Stimulated activated CD4-positive, alpha-beta T cell treated with anti-CD3 and anti-CD28 coated beads, TNF-alpha, amount 100 ng/mL, for 1 hour (primary cell): ENCODE measurements around the gene SNIP1.
"Not testable (repeated sequence)": the region's sequence is repeated elsewhere in the genome, so short reads cannot be mapped to it uniquely, and the experiment has no call there.

Experiments
- DNase-seq, 3 donors: peaks; one replicate each; pipeline ENCODE4 v3.0.0-alpha.2; 2020; ENCODE audit warnings: low read depth in 3 of 3, low spot score in 1 of 3

The SNIP1 gene, protein sequence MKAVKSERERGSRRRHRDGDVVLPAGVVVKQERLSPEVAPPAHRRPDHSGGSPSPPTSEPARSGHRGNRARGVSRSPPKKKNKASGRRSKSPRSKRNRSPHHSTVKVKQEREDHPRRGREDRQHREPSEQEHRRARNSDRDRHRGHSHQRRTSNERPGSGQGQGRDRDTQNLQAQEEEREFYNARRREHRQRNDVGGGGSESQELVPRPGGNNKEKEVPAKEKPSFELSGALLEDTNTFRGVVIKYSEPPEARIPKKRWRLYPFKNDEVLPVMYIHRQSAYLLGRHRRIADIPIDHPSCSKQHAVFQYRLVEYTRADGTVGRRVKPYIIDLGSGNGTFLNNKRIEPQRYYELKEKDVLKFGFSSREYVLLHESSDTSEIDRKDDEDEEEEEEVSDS

DNA sequence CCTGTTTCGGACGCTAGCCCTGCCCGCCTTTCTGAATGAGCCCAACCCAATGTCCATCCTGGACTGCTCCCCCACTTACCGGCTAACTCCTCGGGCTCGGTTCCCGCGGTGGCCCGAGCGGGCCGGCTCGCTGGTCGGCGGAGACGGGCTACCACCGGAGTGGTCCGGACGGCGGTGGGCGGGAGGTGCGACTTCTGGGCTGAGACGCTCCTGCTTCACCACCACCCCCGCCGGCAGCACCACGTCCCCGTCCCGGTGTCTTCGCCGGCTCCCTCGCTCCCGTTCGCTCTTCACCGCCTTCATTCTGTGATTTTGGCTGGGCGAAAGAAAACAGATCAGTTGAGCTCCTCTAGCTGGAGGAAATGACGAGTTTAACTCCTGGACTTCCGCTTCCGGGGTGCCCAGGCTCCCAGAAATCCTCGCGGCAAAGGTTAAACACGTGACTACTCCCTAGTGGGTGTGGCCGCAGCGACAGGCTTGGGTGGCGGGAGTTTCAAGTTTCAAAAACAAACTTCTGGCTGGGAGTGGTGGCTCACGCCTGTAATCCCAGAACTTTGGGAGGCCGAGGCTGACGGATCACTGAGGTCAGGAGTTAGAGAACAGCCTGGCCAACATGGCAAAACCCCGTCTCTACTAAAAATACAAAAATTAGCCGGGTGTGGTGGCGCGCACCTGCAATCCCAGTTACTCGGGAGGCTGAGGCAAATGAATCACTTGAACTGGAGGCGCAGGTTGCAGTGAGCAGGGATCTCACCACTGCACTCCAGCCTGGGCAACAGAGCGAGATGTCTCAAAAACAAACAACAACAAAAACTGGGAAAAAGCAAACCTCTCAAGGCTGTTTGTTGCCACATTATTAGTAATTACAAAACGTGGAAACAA, at the start of gene SNIP1:
Gene SNIP1, minus strand, starts transcription at position 367 of the 882 bp plus-strand sequence. Its CDS starts 64 bp downstream, at position 303.
- DNase-seq = peak; percentile 70 to 76 (median 71)

GRCh38 chr1:37602750-37603694, 48.9 kb upstream of the SNIP1 start:
- no peak for DNase-seq

- DNase-seq = no peak
These were observed 47.3 kb upstream of the SNIP1 start for GRCh38 chr1:37601441-37601840.

DNA sequence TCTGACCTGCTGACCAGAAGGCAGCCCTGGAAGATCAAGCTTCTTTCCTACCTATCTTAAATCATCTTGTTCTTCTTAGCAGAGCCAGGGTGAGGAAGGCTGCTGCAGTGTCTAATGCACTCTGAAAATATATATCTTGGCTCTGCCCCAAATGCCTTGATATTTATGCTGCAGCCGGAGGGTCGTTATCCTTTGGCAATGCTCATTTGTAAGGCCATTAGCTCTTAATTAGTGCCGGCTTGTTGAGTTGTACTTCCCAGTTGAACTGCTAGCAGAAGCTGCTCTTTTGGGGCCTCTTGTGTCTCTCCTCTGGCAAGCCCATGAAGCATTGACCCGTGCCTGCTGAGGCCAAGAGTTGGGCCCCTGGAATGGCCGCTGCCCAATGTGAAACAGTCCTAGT, 45.8 kb upstream of the SNIP1 start:
- DNase-seq = no peak

DNA sequence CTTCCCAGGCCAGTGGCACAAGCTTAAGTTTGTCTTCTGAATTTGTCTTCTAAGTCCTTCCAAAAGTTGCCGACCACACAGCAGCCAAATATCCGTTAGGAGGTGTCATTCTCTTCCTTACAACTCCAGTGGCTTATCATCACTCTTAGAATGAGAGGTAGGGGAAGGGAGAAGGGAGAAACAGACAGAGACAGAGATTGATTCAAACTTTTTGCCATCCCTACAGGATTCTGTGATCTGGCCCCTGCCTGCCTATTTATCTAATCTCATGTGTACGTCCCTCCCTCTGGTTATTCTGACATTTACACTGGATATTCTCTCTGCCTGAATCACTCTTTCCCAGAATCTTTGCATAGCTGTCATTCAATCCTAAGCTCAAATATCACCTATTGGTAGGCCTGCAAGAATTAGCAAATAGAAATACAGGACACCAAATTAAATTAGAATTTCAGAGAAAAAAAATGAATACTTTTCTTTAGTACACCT, 42.1 kb upstream of the SNIP1 start:
- DNase-seq = no peak

GRCh38 chr1:37595440-37596181, 41.5 kb upstream of the SNIP1 start, which contains the start of gene GNL2:
Gene GNL2, minus strand, starts transcription at chr1:37595937. Its CDS starts 115 bp downstream, at chr1:37595822.
- peak; percentile 87 to 93 (median 88) for DNase-seq

- DNase-seq = no peak
These were observed 39.6 kb upstream of the SNIP1 start for GRCh38 chr1:37593726-37594125.

DNA sequence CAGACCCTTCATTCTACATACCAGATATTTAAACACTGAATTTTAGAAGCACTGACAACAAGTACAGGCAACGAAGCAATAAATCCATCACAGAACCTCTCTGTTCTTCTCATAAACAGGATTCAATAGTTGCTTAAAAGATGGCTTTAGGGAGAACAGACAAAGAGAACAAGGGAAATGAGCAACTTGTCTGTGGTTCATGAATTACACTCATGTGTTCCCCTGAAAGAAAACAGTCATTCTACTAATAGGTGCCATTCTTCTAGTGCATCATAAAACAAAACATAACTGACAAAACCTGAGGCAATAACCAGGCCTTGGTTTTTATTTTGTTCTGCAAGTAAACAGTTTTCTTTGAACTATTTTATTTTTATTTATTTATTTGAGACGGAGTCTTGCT, 34.8 kb upstream of the SNIP1 start:
- no peak for DNase-seq

DNA sequence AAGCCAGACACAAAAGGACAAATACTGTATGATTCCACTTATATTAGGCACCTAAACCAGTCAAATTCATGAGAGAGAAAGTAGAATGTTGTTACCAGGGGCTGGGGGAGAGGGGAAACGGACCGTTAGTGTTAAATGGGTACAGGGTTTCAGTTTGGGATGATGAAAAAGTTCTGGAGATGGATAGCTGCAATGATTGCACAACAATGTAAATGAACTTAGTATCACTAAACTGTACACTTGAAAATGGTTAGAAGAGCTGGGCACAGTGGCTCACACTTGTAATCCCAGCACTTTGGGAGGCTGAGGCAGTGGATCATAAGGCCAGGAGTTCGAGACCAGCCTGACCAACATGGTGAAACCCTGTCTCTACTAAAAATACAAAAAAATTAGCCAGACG, 30.5 kb upstream of the SNIP1 start:
- DNase-seq = not testable (repeated sequence)

GRCh38 chr1:37575692-37576091, 21.6 kb upstream of the SNIP1 start:
- DNase-seq = no peak

DNA sequence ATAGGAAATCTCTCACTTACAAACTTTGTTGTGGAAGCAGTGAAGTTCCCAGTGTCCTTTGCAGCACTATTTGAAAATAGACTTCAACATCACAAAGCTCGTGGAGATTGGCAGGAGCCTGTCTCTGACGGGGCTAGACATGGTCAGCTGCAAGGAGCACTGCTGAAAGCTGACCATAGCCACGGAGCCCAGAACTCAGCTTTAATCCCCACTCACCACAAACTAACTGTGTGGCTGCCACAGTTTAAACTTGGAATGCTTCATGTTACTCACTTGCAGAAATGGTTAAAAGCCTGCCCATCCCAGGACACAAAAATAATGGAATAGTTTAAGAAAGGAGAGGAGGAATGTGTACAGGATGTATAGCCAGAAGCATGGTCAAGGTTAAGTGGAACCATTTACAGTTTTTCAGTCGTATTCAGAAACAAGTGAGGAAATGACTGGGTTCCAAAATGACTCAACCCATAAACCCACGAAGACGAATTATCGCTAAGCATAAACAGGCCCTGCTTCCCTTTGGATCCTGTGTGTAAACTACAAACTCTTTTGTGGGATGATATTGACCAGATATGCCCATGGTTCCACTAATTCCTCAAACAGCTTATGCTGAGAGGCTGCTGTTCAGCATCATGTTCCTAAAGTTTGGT, 20.9 kb upstream of the SNIP1 start:
- DNase-seq = no peak

DNA sequence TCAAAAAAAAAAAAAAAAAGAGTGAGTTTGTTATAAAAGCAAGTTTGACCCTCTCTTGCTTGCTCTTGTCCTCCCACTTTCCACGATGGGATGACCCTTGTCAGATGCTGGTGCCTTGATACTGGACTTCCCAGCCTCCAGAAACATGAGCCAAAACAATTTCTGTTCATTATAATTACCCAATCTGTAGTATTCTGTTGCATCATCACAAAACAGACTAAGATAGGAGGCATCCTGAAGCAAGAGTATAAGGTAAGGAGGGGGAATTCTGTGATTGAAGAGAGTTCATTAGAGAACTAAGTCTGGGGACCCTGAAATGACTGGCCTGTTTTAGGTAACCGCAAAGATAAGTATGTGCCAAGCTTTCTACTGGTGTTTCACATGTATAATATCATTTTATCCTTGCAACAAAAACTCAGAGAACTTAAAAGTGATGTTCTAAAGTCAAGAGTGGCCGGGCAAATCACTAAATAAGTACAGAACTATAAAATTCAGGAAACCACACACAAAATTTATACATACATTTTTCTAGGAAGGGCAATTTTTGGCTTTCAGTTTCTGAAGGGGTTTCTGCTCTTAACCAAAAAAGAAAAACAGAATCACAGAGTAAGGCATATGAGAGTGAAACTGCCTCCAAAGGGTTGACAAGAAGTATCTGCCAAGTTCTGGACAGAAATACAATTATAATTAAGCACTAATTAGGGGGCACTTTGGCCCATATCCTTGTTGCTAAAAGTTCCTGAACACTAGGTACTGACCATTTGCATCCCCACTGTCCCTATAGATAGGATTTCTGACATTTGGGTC, 16.6 kb upstream of the SNIP1 start:
- DNase-seq = no peak

DNA sequence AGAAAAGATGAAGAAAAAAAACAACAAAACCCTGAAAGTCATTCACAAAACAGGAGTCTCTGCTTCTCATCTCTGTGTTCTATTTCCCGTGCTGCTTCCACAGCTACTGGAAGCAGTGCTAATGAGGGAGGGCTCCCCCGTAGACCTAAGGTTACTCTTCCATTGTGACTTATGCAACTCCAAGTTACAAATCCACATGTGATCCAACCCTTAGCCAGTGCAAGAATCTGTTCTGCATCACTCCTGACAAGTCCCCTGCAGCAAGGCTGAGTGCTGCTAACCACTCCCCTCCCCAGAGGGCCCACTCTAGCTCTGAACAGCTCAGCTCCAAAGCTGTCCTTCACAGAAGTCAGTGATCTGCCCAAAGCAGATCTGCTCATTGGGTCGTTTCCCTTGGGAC, 12.9 kb upstream of the SNIP1 start:
- no peak for DNase-seq

- no peak for DNase-seq
These were observed 10.8 kb upstream of the SNIP1 start for GRCh38 chr1:37564892-37565291.

DNA sequence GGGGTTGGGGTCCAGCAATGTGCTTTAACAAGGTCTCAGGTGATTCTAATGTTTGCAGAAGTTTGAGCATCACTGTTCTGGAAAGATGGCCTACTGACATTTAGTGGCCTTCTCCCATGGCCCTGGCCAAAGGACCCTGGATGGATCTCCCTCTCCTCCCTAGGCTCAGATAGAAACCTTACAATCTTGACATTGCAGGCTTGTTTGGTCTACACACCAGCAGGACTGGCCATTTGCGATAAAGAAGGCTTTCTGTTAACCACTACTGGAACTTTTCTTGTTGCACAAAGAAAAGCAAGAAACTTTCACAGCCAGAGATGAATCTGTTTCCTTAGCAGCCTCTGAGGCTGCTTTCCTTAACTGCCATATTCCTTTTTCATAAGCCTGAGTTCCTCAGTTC, 8.9 kb upstream of the SNIP1 start:
- no peak for DNase-seq

- DNase-seq = no peak
These were observed 7.3 kb upstream of the SNIP1 start for GRCh38 chr1:37561133-37562132.

GRCh38 chr1:37560401-37561132, 6.5 kb upstream of the SNIP1 start:
- no peak for DNase-seq
